Measurements from ENCODE around the gene DLGAP1. TPM values are rescaled to one million over a fixed set of nuclear protein-coding genes. Genes with fewer than 3 reads are reported as not detected.

The DLGAP1 gene
- total RNA-seq, 4 donors from 2014 or later = 1.2 to 1.4 (median 1.4) TPM

DNA sequence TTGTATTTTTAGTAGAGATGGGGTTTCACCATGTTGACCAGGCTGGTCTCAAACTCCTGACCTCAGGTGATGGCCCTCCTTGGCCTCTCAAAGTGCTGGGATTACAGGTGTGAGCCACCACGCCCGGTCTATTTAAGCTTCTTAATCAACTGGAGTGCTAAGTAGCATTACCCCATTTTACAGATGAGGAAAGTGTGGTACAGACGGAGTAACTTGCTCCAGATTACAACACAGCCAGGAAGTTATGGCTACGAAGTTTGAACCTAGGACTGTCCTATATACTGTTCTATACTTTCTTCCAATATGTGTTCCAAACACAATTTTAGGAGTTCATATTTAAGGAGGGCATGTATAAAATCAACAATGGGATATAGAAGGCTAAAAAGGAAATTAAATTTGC is 807.5 kb downstream of the DLGAP1 start:
- WGBS = 91% methylated on average over 3 of the region's 4 CpGs

DNA sequence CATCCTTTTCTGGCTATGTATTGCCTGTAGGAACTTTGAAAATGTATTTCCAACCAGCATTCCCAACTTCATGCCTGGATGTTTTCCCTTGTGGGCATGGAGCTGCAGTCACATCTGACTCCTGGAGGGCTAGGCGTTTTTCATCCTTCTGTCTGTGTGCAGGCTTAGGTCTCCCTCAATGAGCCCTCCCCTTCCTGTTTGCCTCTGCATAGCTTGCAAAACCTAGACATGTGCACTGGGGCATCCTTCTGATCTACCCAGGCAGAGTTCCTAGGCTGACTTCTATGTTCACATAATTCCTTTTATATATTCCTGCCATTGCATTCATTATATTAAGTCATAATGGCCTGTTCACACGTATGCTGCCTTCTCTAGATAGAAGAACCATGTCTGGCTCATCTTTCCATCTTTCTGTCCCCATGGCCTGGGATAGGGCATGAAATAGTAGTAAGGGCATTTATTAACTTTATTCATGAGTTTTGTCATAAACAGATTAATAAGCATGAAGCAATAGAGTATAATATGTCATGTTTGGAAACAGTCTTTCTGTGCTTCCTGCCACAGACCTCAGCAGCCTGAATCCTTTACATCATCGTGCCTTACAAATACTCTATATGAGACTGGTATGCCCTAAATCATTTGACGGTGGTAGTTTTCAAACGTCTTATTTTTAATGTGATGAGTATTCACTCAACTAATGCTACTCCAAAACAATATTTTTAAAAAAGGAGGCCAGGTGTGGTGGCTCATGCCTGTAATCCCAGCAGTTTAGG is 809.5 kb downstream of the DLGAP1 start:
- H3K4me3 ChIP-seq = no peak overlapping the region
- DNase-seq (ENCODE audit: extremely low spot score) = no peak
- H3K27ac ChIP-seq (replicated peaks in 1 of 4) = no peak overlapping the region
- intact Hi-C loops (cut with DNase I) = no loop called here
- no peaks in the 10 kb centered on the region for H3K36me3 ChIP-seq
- TF ChIP-seq EP300 (IDR thresholded peaks at IDR 0.05) (no peak), POLR2AphosphoS5 (IDR thresholded peaks at IDR 0.05) (no peak), POLR2A (IDR thresholded peaks at IDR 0.05; ENCODE audit: low read depth) (no peak)
- TF ChIP-seq, protein P1, sequence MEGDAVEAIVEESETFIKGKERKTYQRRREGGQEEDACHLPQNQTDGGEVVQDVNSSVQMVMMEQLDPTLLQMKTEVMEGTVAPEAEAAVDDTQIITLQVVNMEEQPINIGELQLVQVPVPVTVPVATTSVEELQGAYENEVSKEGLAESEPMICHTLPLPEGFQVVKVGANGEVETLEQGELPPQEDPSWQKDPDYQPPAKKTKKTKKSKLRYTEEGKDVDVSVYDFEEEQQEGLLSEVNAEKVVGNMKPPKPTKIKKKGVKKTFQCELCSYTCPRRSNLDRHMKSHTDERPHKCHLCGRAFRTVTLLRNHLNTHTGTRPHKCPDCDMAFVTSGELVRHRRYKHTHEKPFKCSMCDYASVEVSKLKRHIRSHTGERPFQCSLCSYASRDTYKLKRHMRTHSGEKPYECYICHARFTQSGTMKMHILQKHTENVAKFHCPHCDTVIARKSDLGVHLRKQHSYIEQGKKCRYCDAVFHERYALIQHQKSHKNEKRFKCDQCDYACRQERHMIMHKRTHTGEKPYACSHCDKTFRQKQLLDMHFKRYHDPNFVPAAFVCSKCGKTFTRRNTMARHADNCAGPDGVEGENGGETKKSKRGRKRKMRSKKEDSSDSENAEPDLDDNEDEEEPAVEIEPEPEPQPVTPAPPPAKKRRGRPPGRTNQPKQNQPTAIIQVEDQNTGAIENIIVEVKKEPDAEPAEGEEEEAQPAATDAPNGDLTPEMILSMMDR (IDR thresholded peaks at IDR 0.05) = no peak
- no peaks in the 10 kb centered on the region for H3K9me3 ChIP-seq
- WGBS = 87% methylated on average over 5 of the region's 5 CpGs
- no peaks in the 10 kb centered on the region for H3K27me3 ChIP-seq
- no peaks in the 10 kb centered on the region for H3K4me1 ChIP-seq

More for the DNA sequence above, 807.5 kb downstream of the DLGAP1 start:
- TF ChIP-seq POLR2A (IDR thresholded peaks at IDR 0.05; ENCODE audit: low read depth) (no peak), EP300 (IDR thresholded peaks at IDR 0.05) (no peak), POLR2AphosphoS5 (IDR thresholded peaks at IDR 0.05) (no peak)
- TF ChIP-seq, protein P1 (IDR thresholded peaks at IDR 0.05) = no peak
- intact Hi-C loops (cut with DNase I) = no loop called here
- Histone ChIP-seq H3K27me3 (no peaks in the 10 kb centered on the region), H3K4me3 (no peak overlapping the region), H3K27ac (replicated peaks in 1 of 4) (no peak overlapping the region), H3K4me1 (peaks cover 0 to 4% (median 2%) of the 10 kb centered on the region in 4 donors), H3K36me3 (no peaks in the 10 kb centered on the region), H3K9me3 (no peaks in the 10 kb centered on the region)
- no peak for DNase-seq (ENCODE audit: extremely low spot score)

DNA sequence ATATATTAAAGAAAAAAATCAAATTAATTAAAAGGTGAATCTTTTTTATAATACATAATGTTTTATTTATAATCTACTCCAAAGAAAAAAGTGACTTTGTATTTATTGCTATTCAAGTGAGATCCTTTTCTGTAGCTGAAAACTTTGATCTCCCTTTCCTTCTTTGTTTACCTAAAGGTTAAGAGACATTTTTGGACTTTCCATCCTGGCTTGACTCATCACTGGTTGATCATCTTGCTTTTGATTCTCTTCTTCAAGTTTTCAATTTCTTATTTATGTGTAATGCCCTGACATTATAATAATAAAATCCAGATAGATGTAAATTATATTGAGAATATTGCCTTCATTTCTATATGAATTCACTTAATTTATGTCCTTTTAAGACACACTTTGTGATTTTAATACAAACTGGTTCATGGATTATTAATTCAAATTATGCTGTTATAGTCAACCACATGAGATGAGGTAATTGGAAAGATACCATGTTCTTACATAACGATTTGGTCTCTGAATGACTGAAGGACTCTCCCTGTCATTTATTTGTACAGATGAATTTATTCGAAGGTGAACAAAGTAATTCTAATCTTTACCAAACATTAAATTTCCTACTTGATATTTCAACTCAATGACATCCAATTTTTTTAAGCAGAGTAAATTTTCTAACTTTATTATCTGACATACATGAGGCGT is 820.7 kb downstream of the DLGAP1 start:
- Histone ChIP-seq H3K27me3 (no peaks in the 10 kb centered on the region), H3K4me1 (no peaks in the 10 kb centered on the region), H3K9me3 (no peaks in the 10 kb centered on the region), H3K4me3 (no peak overlapping the region), H3K27ac (replicated peaks in 1 of 4) (no peak overlapping the region), H3K36me3 (no peaks in the 10 kb centered on the region)
- TF ChIP-seq, protein P1 (IDR thresholded peaks at IDR 0.05) = no peak
- no peak for TF ChIP-seq EP300 (IDR thresholded peaks at IDR 0.05)
- TF ChIP-seq POLR2AphosphoS5 (IDR thresholded peaks at IDR 0.05) = no peak
- TF ChIP-seq POLR2A (IDR thresholded peaks at IDR 0.05; ENCODE audit: low read depth) = no peak
- no peak for DNase-seq (ENCODE audit: extremely low spot score)
- 79% methylated on average over 3 of the region's 3 CpGs for WGBS
- intact Hi-C loops (cut with DNase I) = no loop called here

DNA sequence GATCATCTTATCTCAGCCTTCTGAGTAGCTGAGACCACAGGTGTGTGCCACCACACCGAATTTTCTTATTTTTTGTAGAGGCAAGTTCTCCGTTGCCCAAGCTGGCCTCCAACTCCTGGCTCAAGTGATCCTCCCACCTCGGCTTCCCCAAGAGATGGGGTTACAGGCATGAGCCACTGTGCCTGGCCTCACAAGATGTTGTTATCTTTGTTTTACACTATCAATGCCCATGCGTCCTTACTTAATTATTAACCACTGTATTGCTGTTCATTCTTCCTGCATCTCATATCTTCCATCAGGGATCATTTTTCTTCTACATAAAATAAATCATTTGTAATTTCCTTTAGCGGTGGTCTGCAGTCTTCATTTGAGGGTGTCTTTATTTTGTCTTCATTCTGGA is 823.2 kb downstream of the DLGAP1 start:
- Histone ChIP-seq H3K4me1 (no peaks in the 10 kb centered on the region), H3K27me3 (no peaks in the 10 kb centered on the region), H3K27ac (replicated peaks in 1 of 4) (no peak overlapping the region), H3K36me3 (no peaks in the 10 kb centered on the region), H3K9me3 (no peaks in the 10 kb centered on the region), H3K4me3 (no peak overlapping the region)
- no peak for DNase-seq (ENCODE audit: extremely low spot score)
- TF ChIP-seq, protein P1 (IDR thresholded peaks at IDR 0.05) = no peak
- TF ChIP-seq POLR2AphosphoS5 (IDR thresholded peaks at IDR 0.05) (no peak), POLR2A (IDR thresholded peaks at IDR 0.05; ENCODE audit: low read depth) (no peak), EP300 (IDR thresholded peaks at IDR 0.05) (no peak)
- WGBS = 93% methylated on average over 5 of the region's 5 CpGs
- intact Hi-C loops (cut with DNase I) = no loop called here
